ENCODE results near the gene GBA2.

GBA2 gene

GRCh38 chr9:35687306-35687705, 61.7 kb downstream of the GBA2 start:
- no peak for TF ChIP-seq FOXP2 (optimal IDR thresholded peaks at IDR 0.05; ENCODE audit: control extremely low read depth, extremely low read length, insufficient read depth)
- no peak for TF ChIP-seq EZH2 (IDR thresholded peaks at IDR 0.05)
- TF ChIP-seq POLR2AphosphoS5 (IDR thresholded peaks at IDR 0.05; ENCODE audit: borderline replicate concordance, low read depth, low read length): no peak
- no peak for DNase-seq (ENCODE audit: low read depth, low spot score)
- no peak overlapping the region for H3K4me3 ChIP-seq
- H3K9ac ChIP-seq (ENCODE audit: insufficient read length): no peak overlapping the region
- peak overlapping the region; percentile 13; the same call in 1 of the 2 replicates for H3K27ac ChIP-seq
- no peaks in the 10 kb centered on the region for H3K9me3 ChIP-seq (ENCODE audit: low read depth, low read length)
- H3K36me3 ChIP-seq (ENCODE audit: insufficient read depth, low read length): peaks cover 22% of the 10 kb centered on the region; the same call in 1 of the 2 replicates

Measured in SK-N-MC (cell line).